NCI-H1694 (cell line): ENCODE results near the gene PAX3.

ENCODE experiments used
- DNase-seq: peaks from one replicate; lab custom pipeline; 2025; lab: John Stamatoyannopoulos, UW

Gene PAX3

GRCh38 chr2:222296911-222297599 lies 1.7 kb downstream of the PAX3 start:
- no peak for DNase-seq

GRCh38 chr2:222296311-222296741 lies 2.5 kb downstream of the PAX3 start:
- DNase-seq: no peak

- DNase-seq: no peak
Measured at GRCh38 chr2:222295368-222296062, 3.3 kb downstream of the PAX3 start.

- no peak for DNase-seq
Measured at GRCh38 chr2:222294996-222295367, 3.8 kb downstream of the PAX3 start.

GRCh38 chr2:222293660-222294630 lies 4.9 kb downstream of the PAX3 start:
- DNase-seq: no peak

- DNase-seq: no peak
Measured at GRCh38 chr2:222292149-222293134, 6.4 kb downstream of the PAX3 start.

GRCh38 chr2:222291485-222291841 lies 7.3 kb downstream of the PAX3 start:
- no peak for DNase-seq

- peak; percentile 74 for DNase-seq
Measured at GRCh38 chr2:222290736-222291484, 7.9 kb downstream of the PAX3 start.

- DNase-seq: no peak
Measured at GRCh38 chr2:222290401-222290735, 8.4 kb downstream of the PAX3 start.

GRCh38 chr2:222289278-222290160 lies 9.3 kb downstream of the PAX3 start:
- no peak for DNase-seq

- no peak for DNase-seq
Measured at GRCh38 chr2:222288590-222289277, 10.1 kb downstream of the PAX3 start.

GRCh38 chr2:222287862-222288479 lies 10.8 kb downstream of the PAX3 start:
- DNase-seq: no peak

GRCh38 chr2:222284466-222284865 lies 14.3 kb downstream of the PAX3 start:
- DNase-seq: no peak

- DNase-seq: no peak
Measured at GRCh38 chr2:222283634-222284033, 15.2 kb downstream of the PAX3 start.

GRCh38 chr2:222281506-222281905 lies 17.3 kb downstream of the PAX3 start:
- DNase-seq: no peak

- DNase-seq: no peak
Measured at GRCh38 chr2:222280795-222281194, 18.0 kb downstream of the PAX3 start.

- no peak for DNase-seq
Measured at GRCh38 chr2:222272446-222273015, 26.3 kb downstream of the PAX3 start.

- DNase-seq: no peak
Measured at GRCh38 chr2:222271854-222272253, 26.9 kb downstream of the PAX3 start.
